PC-9 (cell line): ENCODE data around the gene HLA-DRA. TPM values are rescaled to one million over a fixed set of nuclear protein-coding genes. Genes with fewer than 3 reads are reported as not detected.

Experiments used
- BruUV-seq: library from RNA; stranded (reverse); fragments of 400-500 nt; replicated peaks from 2 replicates; lab custom pipeline; 2021; lab: Mats Ljungman, UMichigan
- CTCF ChIA-PET: fragments of 300-600 bp; sonication (Branson Sonifier 250); formaldehyde crosslinking; loops from one replicate; lab custom pipeline; 2022; ENCODE audit warnings: antibody characterized with exemption; lab: Charles Lee
- POLR2A ChIA-PET: fragments of 300-600 bp; sonication (Branson Sonifier 250); formaldehyde crosslinking; loops from one replicate; lab custom pipeline; 2022; ENCODE audit warnings: antibody characterized with exemption; ENCODE audit not compliant: unreplicated experiment; lab: Charles Lee
- DNase-seq, 2 experiments: peaks; one replicate each; pipeline versions ENCODE4 v3.0.0 to v3.0.0-alpha.2; 2015 to 2022; ENCODE audit warnings: mixed read lengths in 1 of 2
- H2AFZ ChIP-seq: fragments of 200-600 bp; sonication (generic); 2 replicates; pipeline ENCODE4 v1.8.1; 2017; ENCODE audit warnings: antibody characterized with exemption
- H3F3A ChIP-seq: fragments of 200-600 bp; sonication (generic); 2 replicates; pipeline ENCODE4 v1.8.1; 2017; ENCODE audit warnings: antibody characterized with exemption, mild to moderate bottlenecking, low read depth; ENCODE audit not compliant: insufficient read depth
- H3K27ac ChIP-seq: fragments of 200-600 bp; sonication (generic); 2 replicates; pipeline ENCODE4 v1.6.1; 2016; ENCODE audit warnings: mixed run types
- H3K27me3 ChIP-seq: fragments of 200-600 bp; sonication (generic); 2 replicates; pipeline ENCODE4 v1.6.1; 2016; ENCODE audit warnings: low read depth, mixed run types; ENCODE audit not compliant: insufficient read depth
- H3K36me3 ChIP-seq: fragments of 200-600 bp; sonication (generic); 2 replicates; pipeline ENCODE4 v1.6.1; 2016; ENCODE audit warnings: low read depth, mixed run types
- H3K4me1 ChIP-seq: fragments of 200-600 bp; sonication (generic); replicated peaks from 2 replicates; pipeline ENCODE4 v1.6.1; 2016; ENCODE audit warnings: mixed run types; ENCODE audit not compliant: insufficient read depth
- H3K4me2 ChIP-seq: fragments of 200-600 bp; sonication (generic); 2 replicates; pipeline ENCODE4 v1.6.1; 2017; ENCODE audit warnings: mixed run types
- H3K4me3 ChIP-seq: fragments of 200-600 bp; sonication (generic); 2 replicates; pipeline ENCODE4 v1.6.1; 2016; ENCODE audit warnings: mixed run types
- H3K79me2 ChIP-seq: fragments of 200-600 bp; sonication (generic); 2 replicates; pipeline ENCODE4 v1.6.1; 2017; ENCODE audit warnings: low read depth, mixed run types
- H3K9me2 ChIP-seq: fragments of 200-600 bp; sonication (generic); 2 replicates; pipeline ENCODE4 v1.8.1; 2017; ENCODE audit warnings: mild to moderate bottlenecking; ENCODE audit not compliant: insufficient read depth
- H3K9me3 ChIP-seq: fragments of 200-600 bp; sonication (generic); 2 replicates; pipeline ENCODE4 v1.8.1; 2016; ENCODE audit warnings: low read depth; ENCODE audit not compliant: insufficient read depth
- H4K20me1 ChIP-seq: fragments of 200-600 bp; sonication (generic); 2 replicates; pipeline ENCODE4 v1.8.1; 2017; ENCODE audit not compliant: insufficient read depth
- EZH2 ChIP-seq: fragments of 200-600 bp; sonication (generic); IDR thresholded peaks from 2 replicates; pipeline ENCODE4 v1.8.0; 2017; ENCODE audit warnings: antibody characterized with exemption, low read depth
- intact Hi-C: fragments of 100-400 bp; cut with micrococcal nuclease; formaldehyde crosslinking; loops from one replicate; pipeline ENCODE4 v1.10.0; 2022; ENCODE audit not compliant: unreplicated experiment
- total RNA-seq: library from RNA; stranded (reverse); gene quantifications from 2 replicates; pipeline ENCODE4 v1.2.3, GENCODE V29; 2021
- TF ChIP-seq, protein P1 (sequence below): fragments of 200-600 bp; sonication (generic); conservative IDR thresholded peaks from 2 replicates; pipeline ENCODE4 v1.6.1; 2017; ENCODE audit warnings: mixed run types, antibody characterized with exemption, mild to moderate bottlenecking, moderate library complexity

The HLA-DRA gene
- total RNA-seq, 1 experiment from 2014 or later, result not detected

DNA sequence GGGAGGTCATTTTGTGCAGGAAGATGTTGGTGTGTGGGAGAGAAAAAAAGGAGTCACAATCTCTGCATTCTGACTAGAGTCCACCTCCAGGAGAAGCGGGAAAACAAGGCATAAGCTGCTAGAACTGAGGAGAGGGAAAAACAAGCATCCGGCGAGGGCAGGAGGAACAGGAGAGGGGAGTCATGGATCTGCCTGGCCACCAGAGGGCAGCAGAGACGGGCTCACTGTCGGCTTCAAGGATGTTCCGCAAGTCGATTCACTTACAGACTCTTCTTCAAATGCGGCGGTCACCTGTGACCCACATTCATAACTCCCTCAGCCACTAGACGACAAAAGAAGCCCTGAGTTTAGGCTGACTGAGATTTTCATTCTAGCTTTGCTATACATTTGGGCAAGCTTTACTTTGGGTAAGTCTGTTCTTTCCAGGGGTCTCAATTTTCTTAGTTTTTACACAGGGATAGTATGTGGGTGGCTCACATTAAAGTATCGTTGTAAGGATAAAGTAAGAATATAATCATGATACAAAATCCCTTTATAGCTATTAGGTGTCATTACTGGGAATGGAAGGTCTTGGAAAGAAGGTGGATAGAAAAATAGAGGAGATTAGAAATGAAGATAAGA, 26.1 kb upstream of the HLA-DRA start:
- H3K4me3 ChIP-seq, result no peak overlapping the region
- H3K9me3 ChIP-seq, result no peaks in the 10 kb centered on the region
- H4K20me1 ChIP-seq, result no peaks in the 10 kb centered on the region
- H3F3A ChIP-seq, result no peaks in the 10 kb centered on the region
- ChIA-PET CTCF (interaction anchor here (0.6 to 0.9 kb wide), 2 partner anchors 190 to 278 kb away, joined by 3 to 4 read pairs; no protein-coding TSS in a partner anchor), POLR2A (no interaction called here)
- no peaks in the 10 kb centered on the region for H3K4me1 ChIP-seq
- no peaks in the 10 kb centered on the region for H3K9me2 ChIP-seq
- BruUV-seq, result no TSS peak
- H3K36me3 ChIP-seq, result no peaks in the 10 kb centered on the region
- intact Hi-C loops, result loop anchor here (2.0 to 10.0 kb wide), 4 partner anchors 169 to 867 kb away; partner anchors contain the start of genes ATP6V1G2 and NFKBIL1
- H3K27ac ChIP-seq, result no peak overlapping the region
- peak; percentile 38 to 75 for DNase-seq
- no peaks in the 10 kb centered on the region for H3K79me2 ChIP-seq
- H3K27me3 ChIP-seq, result peaks cover 44% of the 10 kb centered on the region
- no peak overlapping the region for H2AFZ ChIP-seq
- no peak overlapping the region for H3K4me2 ChIP-seq
- TF ChIP-seq, protein P1, sequence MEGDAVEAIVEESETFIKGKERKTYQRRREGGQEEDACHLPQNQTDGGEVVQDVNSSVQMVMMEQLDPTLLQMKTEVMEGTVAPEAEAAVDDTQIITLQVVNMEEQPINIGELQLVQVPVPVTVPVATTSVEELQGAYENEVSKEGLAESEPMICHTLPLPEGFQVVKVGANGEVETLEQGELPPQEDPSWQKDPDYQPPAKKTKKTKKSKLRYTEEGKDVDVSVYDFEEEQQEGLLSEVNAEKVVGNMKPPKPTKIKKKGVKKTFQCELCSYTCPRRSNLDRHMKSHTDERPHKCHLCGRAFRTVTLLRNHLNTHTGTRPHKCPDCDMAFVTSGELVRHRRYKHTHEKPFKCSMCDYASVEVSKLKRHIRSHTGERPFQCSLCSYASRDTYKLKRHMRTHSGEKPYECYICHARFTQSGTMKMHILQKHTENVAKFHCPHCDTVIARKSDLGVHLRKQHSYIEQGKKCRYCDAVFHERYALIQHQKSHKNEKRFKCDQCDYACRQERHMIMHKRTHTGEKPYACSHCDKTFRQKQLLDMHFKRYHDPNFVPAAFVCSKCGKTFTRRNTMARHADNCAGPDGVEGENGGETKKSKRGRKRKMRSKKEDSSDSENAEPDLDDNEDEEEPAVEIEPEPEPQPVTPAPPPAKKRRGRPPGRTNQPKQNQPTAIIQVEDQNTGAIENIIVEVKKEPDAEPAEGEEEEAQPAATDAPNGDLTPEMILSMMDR, result peak; percentile 88
- TF ChIP-seq EZH2, result no peak

DNA sequence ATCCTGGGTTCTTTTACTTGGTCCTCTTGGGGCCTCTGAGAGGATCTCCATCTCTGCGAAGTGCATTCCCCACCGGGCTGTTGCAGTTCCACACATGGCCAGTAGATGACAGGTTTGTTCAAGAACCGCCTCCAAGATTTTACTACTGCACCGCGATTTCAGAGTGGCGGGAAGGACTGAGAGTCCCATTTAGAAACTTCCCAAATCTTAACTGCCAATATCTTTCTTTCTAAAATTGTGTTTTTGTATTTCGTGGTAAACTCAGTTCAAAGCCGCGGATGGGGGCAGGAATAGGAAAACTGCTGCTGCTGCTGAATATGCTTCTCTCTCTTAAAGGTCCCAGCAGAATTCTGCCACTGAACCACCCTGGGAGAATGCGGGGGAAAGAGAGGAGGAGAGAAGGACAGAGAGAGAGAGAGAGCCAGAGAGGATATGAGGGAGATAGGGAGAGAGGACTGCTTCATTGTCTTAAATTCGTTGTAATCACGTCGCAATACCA, 24.1 kb upstream of the HLA-DRA start:
- Histone ChIP-seq H2AFZ (no peak overlapping the region), H3K27me3 (peaks cover 48% of the 10 kb centered on the region), H3K9me2 (no peaks in the 10 kb centered on the region), H3K79me2 (no peaks in the 10 kb centered on the region), H3K27ac (no peak overlapping the region), H3K36me3 (no peaks in the 10 kb centered on the region), H3K4me3 (no peak overlapping the region), H3K4me1 (no peaks in the 10 kb centered on the region), H3K4me2 (no peak overlapping the region), H3F3A (no peaks in the 10 kb centered on the region), H3K9me3 (no peaks in the 10 kb centered on the region), H4K20me1 (no peaks in the 10 kb centered on the region)
- intact Hi-C loops, result loop anchor here (1.0 to 10.0 kb wide), 4 partner anchors 171 to 453 kb away; no protein-coding TSS in a partner anchor
- DNase-seq, result peak in 1 of 2 experiments; percentile 57
- POLR2A ChIA-PET, result no interaction called here
- BruUV-seq, result no TSS peak
- TF ChIP-seq, protein P1, result peak; percentile 90
- TF ChIP-seq EZH2, result no peak
- CTCF ChIA-PET, result no interaction called here

DNA sequence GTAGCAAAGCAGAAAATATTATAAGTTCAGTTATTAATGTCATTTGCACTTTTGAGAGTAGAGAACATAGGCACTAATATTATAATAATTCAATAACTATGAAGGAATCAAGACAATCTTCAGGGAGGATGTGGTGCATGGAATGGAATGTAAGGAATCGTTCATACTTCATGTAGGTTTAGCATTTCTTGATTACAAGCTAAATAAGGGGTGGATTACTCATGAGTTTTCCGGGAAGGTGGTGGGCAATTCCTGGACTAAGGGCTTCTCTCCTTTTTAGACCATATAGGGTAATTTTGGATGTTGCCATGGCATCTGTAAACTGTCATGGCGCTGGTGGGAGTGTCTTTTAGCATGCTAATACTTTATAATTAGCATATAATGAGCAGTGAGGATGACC, 23.7 kb upstream of the HLA-DRA start:
- POLR2A ChIA-PET, result no interaction called here
- H3K4me3 ChIP-seq, result no peak overlapping the region

More for the DNA sequence above, 23.7 kb upstream of the HLA-DRA start:
- peaks cover 52% of the 10 kb centered on the region for H3K27me3 ChIP-seq
- BruUV-seq, result no TSS peak
- DNase-seq, result no peak
- H3K9me2 ChIP-seq, result no peaks in the 10 kb centered on the region
- H3K9me3 ChIP-seq, result no peaks in the 10 kb centered on the region
- H3F3A ChIP-seq, result no peaks in the 10 kb centered on the region
- no peaks in the 10 kb centered on the region for H3K4me1 ChIP-seq
- no peaks in the 10 kb centered on the region for H4K20me1 ChIP-seq
- H3K79me2 ChIP-seq, result no peaks in the 10 kb centered on the region
- no peak overlapping the region for H3K27ac ChIP-seq
- H3K4me2 ChIP-seq, result no peak overlapping the region
- H3K36me3 ChIP-seq, result no peaks in the 10 kb centered on the region
- TF ChIP-seq, protein P1, result no peak
- no peak for TF ChIP-seq EZH2
- intact Hi-C loops, result loop anchor here (10.0 kb wide), 1 partner anchor 171 kb away; no protein-coding TSS in a partner anchor
- CTCF ChIA-PET, result no interaction called here
- no peak overlapping the region for H2AFZ ChIP-seq
